Measurements from ENCODE around the gene PCBP3.

DNA sequence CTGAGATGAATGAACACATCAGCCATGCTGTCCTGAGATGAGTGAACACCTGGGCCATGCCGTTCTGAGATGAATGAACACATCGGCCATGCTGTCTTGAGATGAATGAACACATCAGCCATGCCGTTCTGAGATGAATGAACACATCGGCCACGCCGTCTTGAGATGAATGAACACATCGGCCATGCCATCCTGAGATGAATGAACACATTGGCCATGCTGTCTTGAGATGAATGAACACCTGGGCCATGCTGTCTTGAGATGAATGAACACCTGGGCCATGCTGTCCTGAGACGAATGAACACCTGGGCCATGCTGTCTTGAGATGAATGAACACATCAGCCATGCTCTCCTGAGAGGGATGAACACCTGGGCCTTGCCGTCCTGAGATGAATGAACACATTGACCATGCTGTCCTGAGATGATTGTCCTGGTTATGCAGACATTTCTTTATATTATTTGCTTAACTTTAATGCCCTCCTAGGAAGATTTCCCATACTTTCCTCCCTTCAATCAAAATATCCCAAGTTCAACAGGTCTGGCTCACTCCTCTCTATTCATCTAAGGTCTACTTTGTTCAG is 289.5 kb downstream of the PCBP3 start:
- TF ChIP-seq, protein P1, sequence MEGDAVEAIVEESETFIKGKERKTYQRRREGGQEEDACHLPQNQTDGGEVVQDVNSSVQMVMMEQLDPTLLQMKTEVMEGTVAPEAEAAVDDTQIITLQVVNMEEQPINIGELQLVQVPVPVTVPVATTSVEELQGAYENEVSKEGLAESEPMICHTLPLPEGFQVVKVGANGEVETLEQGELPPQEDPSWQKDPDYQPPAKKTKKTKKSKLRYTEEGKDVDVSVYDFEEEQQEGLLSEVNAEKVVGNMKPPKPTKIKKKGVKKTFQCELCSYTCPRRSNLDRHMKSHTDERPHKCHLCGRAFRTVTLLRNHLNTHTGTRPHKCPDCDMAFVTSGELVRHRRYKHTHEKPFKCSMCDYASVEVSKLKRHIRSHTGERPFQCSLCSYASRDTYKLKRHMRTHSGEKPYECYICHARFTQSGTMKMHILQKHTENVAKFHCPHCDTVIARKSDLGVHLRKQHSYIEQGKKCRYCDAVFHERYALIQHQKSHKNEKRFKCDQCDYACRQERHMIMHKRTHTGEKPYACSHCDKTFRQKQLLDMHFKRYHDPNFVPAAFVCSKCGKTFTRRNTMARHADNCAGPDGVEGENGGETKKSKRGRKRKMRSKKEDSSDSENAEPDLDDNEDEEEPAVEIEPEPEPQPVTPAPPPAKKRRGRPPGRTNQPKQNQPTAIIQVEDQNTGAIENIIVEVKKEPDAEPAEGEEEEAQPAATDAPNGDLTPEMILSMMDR (IDR thresholded peaks at IDR 0.05), result no peak
- TF ChIP-seq POLR2A (IDR thresholded peaks at IDR 0.05), result no peak
